HG02938 (cell line): ENCODE results near the gene HNRNPF.
"Not testable (repeated sequence)": the region's sequence is repeated elsewhere in the genome, so short reads cannot be mapped to it uniquely, and the experiment has no call there.

Experiments used
- ATAC-seq: cut with Tn5 transposase; IDR thresholded peaks from one replicate; pipeline ENCODE4 v1.9.1; 2021; ENCODE audit warnings: mild to moderate bottlenecking, moderate library complexity; ENCODE audit not compliant: unreplicated experiment

Gene HNRNPF, protein sequence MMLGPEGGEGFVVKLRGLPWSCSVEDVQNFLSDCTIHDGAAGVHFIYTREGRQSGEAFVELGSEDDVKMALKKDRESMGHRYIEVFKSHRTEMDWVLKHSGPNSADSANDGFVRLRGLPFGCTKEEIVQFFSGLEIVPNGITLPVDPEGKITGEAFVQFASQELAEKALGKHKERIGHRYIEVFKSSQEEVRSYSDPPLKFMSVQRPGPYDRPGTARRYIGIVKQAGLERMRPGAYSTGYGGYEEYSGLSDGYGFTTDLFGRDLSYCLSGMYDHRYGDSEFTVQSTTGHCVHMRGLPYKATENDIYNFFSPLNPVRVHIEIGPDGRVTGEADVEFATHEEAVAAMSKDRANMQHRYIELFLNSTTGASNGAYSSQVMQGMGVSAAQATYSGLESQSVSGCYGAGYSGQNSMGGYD

DNA sequence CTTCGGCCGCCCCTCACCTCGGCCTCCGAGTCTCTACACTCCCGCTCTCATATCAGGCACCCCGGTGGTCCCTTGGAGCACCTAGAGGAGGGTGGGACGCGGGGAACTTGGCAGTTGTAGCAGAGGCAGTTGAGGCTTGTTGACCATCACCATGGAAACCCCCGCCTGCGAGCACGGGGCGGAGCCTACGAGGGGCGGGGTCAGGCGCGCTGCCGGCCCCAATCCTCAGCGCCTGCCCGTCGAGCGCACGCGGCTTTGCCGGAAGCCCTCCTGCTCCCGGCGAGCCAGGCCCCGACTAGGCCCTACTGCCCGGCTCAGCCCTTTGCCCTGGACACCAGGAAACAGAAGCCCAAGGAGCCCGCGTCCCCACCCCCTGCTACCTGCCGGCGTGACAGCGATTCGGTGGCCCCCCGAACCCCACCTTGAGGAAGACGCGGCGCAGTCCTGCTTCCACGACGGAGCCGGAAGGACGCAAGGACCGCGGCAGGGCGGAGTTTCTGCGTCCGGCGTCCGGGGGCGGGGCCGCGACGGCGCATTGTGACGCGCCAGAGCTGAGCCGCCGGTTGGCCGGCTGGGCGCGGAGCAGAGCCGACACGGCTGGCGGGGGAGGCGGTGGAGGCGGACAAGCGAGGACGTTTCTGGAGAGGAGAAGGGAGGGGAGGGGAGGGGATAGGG lies at the start of gene HNRNPF:
TSS of gene HNRNPF (minus strand) at position 477 of the 675 bp plus-strand sequence. CDS start 21,302 bp downstream, outside the sequence.
- peak; percentile 56 for ATAC-seq

DNA sequence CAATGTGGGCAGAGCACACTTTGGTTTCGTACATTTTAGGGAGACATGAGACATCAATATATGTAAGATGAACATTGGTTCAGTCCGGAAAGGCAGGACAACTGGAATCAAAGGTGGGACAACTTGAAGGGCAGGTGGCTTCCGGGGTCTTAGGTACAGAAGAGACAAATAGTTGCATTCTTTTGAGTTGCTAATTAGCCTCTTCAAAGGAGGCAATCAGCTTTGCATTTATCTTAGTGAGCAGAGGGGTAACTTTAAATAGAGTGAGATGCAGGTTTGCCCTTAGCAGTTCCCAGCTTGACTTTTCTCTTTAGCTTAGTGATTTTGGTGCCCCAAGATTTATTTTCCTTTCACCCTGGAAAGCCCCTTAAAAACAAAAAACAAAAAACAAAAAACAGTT lies 49.2 kb upstream of the HNRNPF start:
- ATAC-seq: no peak

DNA sequence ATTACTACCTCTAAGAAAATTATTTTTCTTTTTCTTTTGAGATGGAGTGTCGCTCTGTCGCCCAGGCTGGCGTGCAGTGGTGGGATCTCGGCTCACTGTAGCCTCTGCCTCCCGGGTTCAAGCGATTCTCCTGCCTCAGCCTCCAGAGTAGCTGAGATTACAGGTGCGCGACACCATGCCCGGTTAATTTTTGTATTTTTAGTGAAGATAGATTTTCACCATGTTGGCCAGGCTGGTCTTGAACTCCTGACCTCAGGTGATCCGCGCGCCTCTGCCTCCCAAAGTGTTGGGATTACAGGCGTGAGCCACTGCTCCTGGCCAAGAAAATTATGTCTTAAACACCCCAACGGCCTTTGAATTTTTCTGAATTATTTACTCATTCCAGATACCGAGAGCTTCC lies 47.6 kb upstream of the HNRNPF start:
- not testable (repeated sequence) for ATAC-seq

DNA sequence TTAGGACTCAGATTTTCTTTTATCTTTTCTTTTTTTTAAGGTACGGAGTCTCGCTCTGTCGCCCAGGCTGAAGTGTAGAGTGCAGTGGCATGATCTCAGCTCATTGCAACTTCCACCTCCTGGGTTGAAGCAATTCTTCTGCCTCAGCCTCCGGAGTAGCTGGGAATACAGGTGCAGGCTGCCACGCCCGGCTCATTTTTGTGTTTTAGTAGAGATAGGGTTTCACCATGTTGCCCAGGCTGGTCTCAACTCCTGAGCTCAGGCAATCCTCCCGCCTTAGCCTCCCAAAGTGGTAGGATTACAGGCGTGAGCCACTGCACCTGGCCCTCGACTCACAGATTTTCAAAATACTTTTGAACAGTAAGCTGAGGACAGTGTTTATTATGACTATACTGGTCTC lies 45.0 kb upstream of the HNRNPF start:
- ATAC-seq: not testable (repeated sequence)

DNA sequence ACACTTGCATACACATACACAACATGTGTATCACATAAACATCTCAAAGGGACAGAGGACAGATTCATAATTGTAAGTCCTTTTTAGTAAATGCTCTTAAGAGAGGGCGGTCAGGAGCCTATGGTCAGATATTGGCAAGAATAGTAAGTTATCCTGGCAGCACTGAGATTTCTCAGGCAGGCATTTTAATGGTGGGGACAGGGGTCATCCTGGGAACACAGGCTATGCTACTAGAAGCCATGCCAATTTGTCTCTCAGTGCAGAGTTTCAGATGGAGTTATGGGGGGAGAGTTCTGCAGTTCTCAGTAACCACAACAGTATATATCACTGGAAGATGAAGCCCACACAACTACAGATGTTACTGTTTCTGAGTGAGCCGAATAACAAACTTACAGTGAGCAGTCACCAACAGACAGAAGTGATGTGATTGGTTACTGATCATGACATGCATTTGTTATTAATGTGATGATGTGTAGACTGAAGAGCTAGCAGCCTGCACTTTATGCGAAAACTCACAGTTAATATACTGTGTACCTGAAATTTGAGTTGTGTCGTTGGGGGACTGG lies 44.4 kb upstream of the HNRNPF start:
- peak; percentile 36 for ATAC-seq

DNA sequence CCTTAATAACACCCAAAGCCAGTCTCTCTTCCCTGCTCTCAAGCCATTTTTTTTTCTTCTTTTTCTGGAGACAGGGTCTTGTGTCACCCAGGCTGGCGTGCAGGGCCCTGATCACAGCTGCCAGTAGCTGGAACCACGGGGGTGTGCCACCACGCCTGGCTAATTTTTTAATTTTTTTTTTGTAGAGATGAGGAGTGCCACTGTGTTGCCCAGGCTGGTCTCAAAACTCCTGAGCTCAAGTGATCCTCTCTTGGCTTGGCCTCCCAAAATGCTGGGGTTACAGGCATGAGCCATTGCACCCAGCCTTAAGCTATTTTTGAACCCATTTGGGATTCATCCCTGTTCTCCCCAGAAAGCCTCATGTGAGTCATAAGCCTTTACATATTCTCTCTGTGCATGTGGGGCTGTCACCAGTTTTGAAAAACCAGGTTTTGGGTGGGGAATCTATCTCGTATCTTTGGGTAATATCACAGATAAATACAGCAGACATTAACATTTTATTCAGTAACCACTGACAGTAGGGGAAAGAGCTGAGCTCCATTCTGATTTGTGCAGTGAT lies 43.4 kb upstream of the HNRNPF start:
- no peak for ATAC-seq

DNA sequence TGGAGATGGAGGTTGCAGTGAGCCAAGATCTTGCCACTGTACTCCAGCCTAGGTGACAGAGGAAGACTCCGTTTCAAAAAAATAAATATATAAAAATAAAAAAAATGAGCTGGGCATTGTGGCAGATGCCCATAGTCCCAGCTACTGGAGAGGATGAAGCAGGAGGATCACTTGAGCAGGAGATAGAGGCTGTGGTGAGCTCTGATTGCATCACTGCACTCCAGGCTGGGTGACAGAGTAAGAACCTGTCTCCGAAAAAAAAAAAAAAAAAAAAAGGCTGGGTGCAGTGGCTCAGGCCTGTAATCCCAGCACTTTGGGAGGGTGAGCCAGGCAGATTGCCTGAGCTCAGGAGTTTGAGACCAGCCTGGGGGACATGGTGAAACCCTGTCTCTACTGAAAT lies 39.8 kb upstream of the HNRNPF start:
- no peak for ATAC-seq

DNA sequence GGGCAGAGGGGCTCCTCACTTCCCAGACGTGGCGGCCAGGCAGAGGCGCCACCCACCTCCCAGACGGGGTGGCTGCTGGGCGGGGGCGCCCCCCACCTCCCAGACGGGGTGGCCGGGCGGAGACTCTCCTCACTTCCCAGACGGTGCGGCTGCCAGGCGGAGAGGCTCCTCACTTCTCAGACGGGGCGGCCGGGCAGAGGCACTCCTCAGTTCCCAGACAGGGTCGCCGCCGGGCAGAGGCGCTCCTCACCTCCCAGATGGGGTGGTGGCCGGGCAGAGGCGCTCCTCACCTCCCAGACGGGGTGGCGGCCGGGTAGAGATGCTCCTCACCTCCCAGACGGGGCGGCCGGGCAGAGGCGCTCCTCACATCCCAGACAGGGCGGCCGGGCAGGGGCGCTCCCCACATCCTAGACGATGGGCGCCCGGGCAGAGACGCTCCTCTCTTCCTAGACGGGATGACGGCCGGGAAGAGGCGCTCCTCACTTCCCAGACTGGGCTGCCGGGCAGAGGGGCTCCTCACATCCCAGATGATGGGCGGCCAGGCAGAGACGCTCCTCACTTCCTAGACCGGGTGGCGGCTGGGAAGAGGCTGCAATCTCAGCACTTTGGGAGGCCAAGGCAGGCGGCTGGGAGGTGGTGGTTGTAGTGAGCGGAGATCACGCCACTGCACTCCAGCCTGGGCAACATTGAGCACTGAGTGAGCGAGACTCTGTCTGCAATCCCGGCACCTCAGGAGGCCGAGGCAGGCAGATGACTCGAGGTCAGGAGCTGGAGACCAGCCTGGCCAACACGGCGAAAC lies 37.4 kb upstream of the HNRNPF start:
- not testable (repeated sequence) for ATAC-seq

DNA sequence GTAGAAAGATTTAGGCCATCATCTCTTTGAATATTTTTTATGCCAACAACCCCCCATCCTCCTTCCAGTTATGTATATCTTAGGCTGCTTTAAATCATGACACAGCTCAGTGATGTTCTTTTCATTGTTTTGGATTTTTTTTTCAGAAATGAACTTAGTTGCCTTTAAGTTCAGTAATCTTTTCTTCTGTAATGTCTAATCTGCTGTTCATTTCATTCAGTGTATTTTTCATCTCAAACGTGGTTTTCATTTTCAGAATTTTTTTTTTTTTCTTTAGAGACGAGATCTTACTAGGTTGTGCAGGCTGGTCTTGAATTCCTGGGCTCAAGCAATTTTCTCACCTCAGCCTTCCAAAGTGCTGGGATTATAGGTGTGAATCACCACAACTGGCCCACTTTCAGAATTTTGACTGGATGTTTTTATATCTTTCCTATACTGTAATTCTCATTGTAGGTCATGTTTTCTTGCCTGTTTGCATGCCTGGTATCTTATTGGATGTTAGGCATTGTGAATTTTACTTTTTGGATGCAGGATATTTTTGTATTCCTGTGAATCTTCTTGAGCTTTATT lies 36.0 kb upstream of the HNRNPF start:
- no peak for ATAC-seq

DNA sequence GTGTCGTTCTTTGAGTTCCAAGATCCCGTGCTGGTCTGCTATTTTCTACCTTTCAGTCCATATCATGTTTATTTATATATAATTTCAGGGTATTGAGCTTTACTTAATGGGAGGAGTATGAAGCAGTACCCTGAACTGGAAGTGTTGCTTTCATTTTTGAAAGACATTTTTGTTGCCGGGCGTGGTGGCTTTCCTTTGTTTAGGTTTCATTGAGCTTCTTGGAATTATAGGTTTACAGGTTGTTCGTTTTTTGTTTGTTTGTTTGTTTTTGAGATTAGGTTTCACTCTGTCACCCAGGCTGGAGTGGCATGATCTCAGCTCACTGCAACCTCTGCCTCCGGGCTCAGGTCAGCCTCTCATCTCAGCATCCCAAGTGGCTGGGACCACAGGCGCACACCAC lies 35.3 kb upstream of the HNRNPF start:
- ATAC-seq: no peak

DNA sequence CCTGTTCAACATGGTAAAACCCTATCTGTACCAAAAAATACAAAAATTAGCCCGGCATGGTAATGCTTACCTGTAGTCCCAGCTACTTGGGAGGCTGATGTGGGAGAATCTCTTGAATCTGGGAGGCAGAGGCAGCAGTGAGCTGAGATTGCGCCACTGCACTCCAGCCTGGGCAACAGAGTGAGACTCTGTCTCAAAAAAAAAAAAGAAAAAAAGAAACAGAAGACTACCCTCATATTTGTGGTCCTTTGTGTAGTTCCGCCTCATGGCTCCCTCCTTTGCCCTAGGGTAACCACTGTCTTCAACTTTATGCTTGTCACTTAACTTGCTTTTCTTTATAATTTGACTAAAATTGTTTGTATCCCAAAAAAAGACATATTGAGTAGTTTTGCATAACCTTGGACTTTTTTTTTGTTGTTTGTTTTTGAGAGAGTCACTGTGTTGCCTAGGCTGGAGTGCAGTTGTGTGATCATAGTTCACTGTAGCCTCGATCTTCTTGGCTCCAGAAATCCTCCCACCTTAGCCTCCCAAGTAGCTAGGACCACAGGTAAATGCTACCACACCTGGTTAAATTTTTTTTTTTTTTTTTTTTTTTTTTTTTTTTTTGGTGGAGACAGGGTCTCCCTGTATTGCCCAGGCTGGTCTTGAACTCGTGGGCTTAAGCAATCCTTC lies 31.6 kb upstream of the HNRNPF start:
- ATAC-seq: no peak

DNA sequence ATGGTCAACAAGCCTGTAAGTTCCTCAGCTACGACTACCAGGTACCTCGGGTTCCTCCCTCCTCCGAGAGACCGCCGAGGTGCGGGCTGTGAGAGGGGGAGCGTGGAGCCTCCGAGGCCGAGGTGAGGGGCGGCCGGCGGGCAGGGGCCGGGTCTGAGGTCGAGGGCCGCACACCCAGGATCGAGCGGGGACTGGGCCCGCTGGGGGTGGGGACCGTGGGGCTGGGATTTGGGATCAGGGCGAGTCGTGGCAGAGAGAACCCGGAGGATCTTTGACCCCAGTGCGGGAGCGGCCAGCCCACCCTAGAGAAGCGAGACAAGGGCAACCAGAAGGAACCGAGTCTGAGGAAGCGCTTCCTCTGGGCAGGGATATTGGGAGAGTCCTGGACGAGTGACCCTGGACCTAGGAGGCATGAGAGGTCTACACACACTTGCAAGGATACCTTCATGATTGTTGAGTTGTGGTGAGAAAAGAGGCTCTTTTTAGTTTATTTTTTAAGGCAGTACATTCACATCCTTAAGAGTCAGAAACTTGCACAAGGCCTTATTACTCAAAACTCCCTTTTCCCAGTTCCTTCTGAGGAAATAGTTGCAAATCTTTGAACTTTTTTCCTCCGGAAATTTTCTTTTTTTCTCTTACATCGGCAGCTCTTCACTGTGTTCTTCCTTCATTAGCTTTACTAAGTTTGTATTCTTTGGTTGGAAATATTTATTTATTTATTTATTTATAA lies 28.3 kb upstream of the HNRNPF start:
- no peak for ATAC-seq

DNA sequence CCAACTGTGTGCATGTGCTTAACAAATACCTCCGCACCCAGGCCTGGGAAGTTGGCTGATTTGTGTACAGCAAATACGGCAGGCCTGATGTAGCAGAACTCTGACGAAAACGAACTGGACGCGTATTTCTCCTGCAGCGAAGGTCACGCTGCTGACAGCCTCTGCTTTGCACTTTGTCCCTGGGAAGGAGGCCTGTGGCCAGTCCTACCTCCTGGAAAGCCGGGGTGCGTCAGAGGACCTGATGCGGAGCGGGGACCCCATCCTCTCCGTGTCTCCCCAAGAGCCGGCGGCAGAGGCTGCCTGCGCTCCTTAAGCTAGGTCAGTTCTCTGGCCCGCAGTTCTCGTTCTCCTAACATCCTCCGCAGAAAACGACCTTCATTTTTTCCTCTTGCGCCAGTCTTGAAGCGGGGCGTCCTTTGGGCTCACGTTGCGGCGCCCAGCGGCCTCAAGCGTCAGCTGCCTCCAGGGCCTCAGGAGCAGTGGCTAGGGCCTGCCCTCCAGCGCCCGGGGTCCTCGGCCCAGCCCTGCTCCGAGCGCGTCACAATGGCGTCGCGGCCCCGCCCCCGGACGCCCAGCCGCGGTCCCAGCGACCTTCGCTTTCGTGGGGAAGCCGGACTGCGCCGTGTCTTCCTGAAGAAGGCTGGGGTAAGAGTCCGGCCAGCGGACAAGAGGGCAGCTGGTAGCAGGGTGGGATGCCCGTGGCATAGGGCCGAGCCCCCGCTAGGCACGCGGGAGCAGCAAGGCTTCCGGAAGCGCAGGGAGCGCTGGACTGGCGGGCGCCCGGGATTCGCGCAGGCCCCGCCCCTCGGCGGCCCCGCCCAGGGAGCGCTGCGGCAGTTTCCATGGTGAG lies 27.5 kb upstream of the HNRNPF start, which contains the start of gene ZNF487:
TSS of gene ZNF487 (plus strand) at position 821 of the 850 bp plus-strand sequence. CDS start 38,703 bp downstream, outside the sequence.
- peak; percentile 93 for ATAC-seq

DNA sequence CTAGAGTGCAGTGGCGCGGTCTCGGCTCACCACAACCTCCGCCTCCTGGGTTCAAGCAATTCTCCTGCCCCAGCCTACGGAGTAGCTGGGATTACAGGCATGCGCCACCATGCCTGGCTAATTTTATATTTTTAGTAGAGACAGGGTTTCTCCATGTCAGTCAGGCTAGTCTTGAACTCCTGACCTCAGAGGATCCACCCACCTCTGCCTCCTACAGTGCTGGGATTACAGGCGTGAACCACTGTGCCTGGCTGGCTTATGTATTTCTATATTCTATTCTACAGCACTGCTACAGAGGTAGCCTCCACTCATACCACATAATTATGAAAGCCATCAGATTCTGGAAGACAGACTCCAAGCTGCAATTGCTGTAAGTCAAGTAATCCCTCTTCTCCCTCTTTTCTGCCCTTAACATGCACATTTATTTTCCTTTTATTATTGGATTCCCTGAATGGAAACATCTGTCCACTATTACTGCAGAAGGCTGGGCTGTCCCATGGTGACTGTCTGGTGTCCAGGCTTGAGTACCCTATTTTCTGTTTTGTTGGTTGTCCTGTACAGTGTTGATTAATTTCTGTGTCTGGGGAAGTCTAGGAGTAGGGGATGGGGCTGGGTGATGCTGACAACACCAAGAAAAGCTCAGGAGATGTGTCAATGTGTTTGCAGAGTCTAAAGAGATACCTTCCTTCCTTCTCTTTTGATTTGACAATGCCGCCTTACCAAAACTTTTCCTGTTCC lies 22.1 kb upstream of the HNRNPF start:
- ATAC-seq: no peak

DNA sequence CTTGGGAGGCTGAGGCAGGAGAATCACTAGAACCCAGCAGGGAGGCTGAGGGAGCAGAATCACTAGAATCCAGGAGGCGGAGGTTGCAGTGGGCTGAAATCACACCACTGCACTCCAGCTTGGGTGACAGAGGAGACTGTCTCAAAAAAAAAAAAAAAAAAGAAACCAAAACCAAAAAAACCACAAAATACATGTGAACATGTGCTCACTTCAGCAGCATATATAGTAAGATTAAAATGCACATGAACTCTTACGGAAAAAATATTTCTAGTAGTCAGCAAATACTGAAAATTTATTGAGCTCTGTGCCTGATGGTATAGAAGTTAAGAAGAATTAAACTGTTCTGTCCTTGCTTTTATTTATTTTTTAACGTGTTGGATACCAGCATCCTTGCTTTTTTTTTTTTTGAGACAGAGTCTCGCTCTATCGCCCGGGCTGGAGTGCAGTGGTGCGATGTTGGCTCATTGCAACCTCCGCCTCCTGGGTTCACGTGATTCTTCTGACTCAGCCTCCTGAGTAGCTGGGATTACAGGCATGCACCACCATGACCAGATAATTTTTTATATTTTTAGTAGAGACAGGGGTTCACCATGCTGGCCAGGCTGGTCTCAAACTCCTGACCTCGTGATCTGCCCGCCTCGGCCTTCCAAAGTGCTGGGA lies 18.3 kb upstream of the HNRNPF start:
- no peak for ATAC-seq

DNA sequence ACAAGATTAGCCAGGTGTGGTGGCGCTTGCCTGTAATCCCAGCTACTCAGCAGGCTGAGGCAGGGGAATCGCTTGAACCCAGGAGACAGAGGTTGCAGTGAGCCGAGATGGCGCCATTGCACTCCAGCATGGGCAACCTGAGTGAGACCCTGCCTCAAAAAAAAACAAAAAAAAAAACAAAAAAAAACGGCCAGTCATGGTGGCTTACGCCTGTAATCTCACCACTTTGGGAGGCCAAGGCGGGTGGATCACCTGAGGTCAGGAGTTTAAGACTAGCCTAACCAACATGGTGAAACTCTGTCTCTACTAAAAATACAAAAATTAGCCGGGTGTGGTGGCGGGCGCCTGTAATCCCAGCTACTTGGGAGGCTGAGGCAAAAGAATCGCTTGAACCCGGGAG lies 17.5 kb upstream of the HNRNPF start:
- ATAC-seq: not testable (repeated sequence)

DNA sequence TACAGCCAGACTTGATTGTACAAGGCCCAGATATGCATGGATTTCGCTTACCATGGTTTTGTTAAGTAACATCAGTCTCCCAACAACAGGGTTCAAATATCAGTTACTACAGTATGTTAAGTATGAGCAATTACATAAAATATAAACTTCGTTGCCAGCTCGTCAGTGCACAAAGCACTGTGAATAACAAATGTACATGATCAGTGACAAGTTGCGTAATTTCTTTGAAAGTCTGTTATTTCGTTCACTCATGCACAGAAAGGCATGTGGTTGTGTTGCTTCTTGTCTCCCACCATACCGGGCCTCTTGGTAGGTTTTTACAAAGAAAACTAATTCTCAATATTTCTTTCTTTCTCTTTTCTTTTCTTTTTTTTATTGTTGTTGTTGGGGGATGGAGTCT lies 15.4 kb upstream of the HNRNPF start:
- no peak for ATAC-seq
